T-cell (primary cell): ENCODE measurements around the gene HDAC9. TPM values are rescaled to one million over a fixed set of nuclear protein-coding genes. Genes with fewer than 3 reads are reported as not detected.
A peak's percentile ranks its signal among the peaks of the same experiment; 100 is the strongest.

Experiments used
- ATAC-seq, 4 experiments: fragments of 200-7000 bp in 3 of 4; fragments of 150-1000 bp in 1 of 4; cut with Tn5 transposase; replicated peaks in 1 of 4; 1 replicate in 3 of 4; 2 replicates in 1 of 4; pipeline ENCODE4 v1.10.0; 2021; ENCODE audit warnings: moderate library complexity in 3 of 4, mild to moderate bottlenecking in 2 of 4, moderate number of reproducible peaks in 1 of 4
- CTCF ChIA-PET, 2 donors: fragments of 300-600 bp; sonication (Branson Sonifier 250); formaldehyde crosslinking; loops; one replicate each; lab custom pipeline; 2022; ENCODE audit warnings: antibody characterized with exemption in 2 of 2; lab: Charles Lee
- POLR2A ChIA-PET, 2 donors: fragments of 300-600 bp; sonication (Branson Sonifier 250); formaldehyde crosslinking; loops; one replicate each; lab custom pipeline; 2022; ENCODE audit warnings: antibody characterized with exemption in 2 of 2; lab: Charles Lee
- DNase-seq, 35 experiments: peaks; one replicate each; pipeline versions ENCODE4 v3.0.0 to v3.0.0-alpha.2; 2013 to 2023
- H3K27ac ChIP-seq: one replicate; pipeline ENCODE4 v1.5.1; 2013; ENCODE audit warnings: low read length
- H3K27me3 ChIP-seq, 2 experiments: replicated peaks in 1 of 2; 1 replicate in 1 of 2; 2 replicates in 1 of 2; pipeline versions ENCODE4 v1.6.1 to v1.7.0; 2013; ENCODE audit warnings: low read length in 1 of 2, mixed read lengths in 1 of 2; ENCODE audit not compliant: control insufficient read depth in 2 of 2, insufficient read depth in 2 of 2; ENCODE audit errors: extremely low read depth in 1 of 2
- H3K36me3 ChIP-seq, 2 donors: 1 replicate in 1 of 2; 2 replicates in 1 of 2; pipeline versions ENCODE4 v1.6.1 to v1.7.0; 2013; ENCODE audit warnings: low read length in 1 of 2; ENCODE audit not compliant: control insufficient read depth in 2 of 2, insufficient read depth in 1 of 2; ENCODE audit errors: extremely low read depth in 1 of 2
- H3K4me1 ChIP-seq, 2 experiments: 1 replicate in 1 of 2; 2 replicates in 1 of 2; pipeline versions ENCODE4 v1.6.1 to v1.7.0; 2013; ENCODE audit warnings: low read length in 2 of 2, mixed read lengths in 1 of 2; ENCODE audit not compliant: insufficient read depth in 2 of 2, control insufficient read depth in 1 of 2; ENCODE audit errors: extremely low read depth in 1 of 2
- H3K4me3 ChIP-seq, 2 donors: 1 replicate in 1 of 2; 2 replicates in 1 of 2; pipeline versions ENCODE4 v1.5.1 to v1.7.0; 2013; ENCODE audit warnings: mild to moderate bottlenecking in 2 of 2, low read length in 1 of 2, moderate library complexity in 1 of 2; ENCODE audit not compliant: control insufficient read depth in 1 of 2; ENCODE audit errors: extremely low read depth in 1 of 2
- H3K9me3 ChIP-seq: 2 replicates; pipeline ENCODE4 v1.7.0; 2013
- H3K27ac Mint-ChIP-seq, 2 donors: one replicate each; pipeline ENCODE4 v1.8.0; 2020 to 2021; ENCODE audit warnings: mild to moderate bottlenecking in 2 of 2, mixed read lengths in 2 of 2
- H3K27me3 Mint-ChIP-seq, 2 donors: one replicate each; pipeline ENCODE4 v1.8.0; 2021 to 2022; ENCODE audit warnings: mixed read lengths in 2 of 2
- H3K36me3 Mint-ChIP-seq: one replicate; pipeline ENCODE4 v1.8.0; 2021; ENCODE audit warnings: mixed read lengths
- H3K4me1 Mint-ChIP-seq, 3 donors: one replicate each; pipeline ENCODE4 v1.8.0; 2020 to 2022; ENCODE audit warnings: mixed read lengths in 3 of 3, mild to moderate bottlenecking in 1 of 3
- H3K4me3 Mint-ChIP-seq, 3 donors: one replicate each; pipeline ENCODE4 v1.8.0; 2020 to 2022; ENCODE audit warnings: mild to moderate bottlenecking in 3 of 3, mixed read lengths in 3 of 3, moderate library complexity in 3 of 3
- H3K9me3 Mint-ChIP-seq, 3 donors: one replicate each; pipeline ENCODE4 v1.8.0; 2020 to 2022; ENCODE audit warnings: mixed read lengths in 3 of 3
- WGBS: methylation state at CpG from one replicate; pipeline ENCODE4 v1.1.5; 2013; ENCODE audit warnings: missing lambda C conversion rate; ENCODE audit not compliant: insufficient coverage; 5-methylcytosine and 5-hydroxymethylcytosine counted together
- total RNA-seq, 35 experiments: library from RNA in 6 of 35; stranded (reverse) in 6 of 35; fragments of 120-200 nt in 1 of 35; gene quantifications; one replicate each; pipeline versions ENCODE4 v1.2.1 to v1.2.4 and lab custom pipeline; 2013 to 2026

The HDAC9 gene
- total RNA-seq, 5 donors from 2014 or later (not counting 1 experiment from before 2014, with no cell fraction given): 2.8 to 6.7 (median 4.7) TPM

DNA sequence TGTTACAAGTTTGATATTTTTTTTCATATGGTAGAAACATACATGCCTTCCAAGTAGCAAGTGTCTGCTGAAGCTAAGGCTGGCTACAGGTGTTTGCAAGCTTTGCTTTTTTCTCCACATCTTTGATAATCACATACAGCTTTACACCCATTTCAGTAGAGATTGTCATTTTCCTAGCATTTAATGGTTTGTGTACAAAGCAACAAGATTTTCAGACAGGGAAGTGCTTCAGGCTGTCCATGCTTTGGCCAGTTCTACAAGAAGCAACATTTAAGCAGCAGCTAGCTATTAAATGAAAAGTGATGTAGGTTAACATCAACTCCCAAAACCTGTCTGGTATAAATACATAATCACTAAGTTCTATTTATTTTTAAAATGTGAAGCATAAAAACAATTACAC is 2.3 kb downstream of the HDAC9 start:
- ATAC-seq: no peak
- H3K4me1 ChIP-seq: no peaks in the 10 kb centered on the region
- CTCF ChIA-PET: no interaction called here
- Mint-ChIP-seq H3K27ac (no peak overlapping the region), H3K4me1 (peaks cover 10 to 13% (median 12%) of the 10 kb centered on the region in 3 donors), H3K27me3 (no peaks in the 10 kb centered on the region), H3K36me3 (no peaks in the 10 kb centered on the region), H3K4me3 (peak overlapping the region in 1 of 3 donors; percentile 49), H3K9me3 (no peaks in the 10 kb centered on the region)
- no peaks in the 10 kb centered on the region for H3K27me3 ChIP-seq
- no peaks in the 10 kb centered on the region for H3K36me3 ChIP-seq
- H3K4me3 ChIP-seq: no peak overlapping the region
- POLR2A ChIA-PET: no interaction called here
- DNase-seq: no peak
- H3K27ac ChIP-seq: no peak overlapping the region
- no peaks in the 10 kb centered on the region for H3K9me3 ChIP-seq

DNA sequence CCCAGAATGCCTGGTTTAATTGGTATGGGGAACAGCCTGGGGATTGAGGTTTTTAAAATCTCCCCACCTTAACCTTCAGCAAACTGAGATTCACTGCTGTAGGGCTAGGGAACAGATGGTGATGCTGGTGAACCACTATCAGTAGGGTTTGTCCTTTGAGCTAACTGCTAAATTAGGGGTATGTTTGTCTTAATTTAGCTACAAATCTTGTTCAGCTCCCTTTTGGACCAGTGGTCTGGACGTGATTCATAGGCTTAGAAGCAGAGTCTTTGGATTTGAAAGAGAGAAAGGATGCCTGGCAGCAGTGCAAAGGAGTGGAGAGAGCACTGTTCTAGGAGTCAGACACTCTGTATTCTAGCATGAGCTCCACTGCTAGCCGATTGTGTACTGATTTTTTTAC is 2.8 kb downstream of the HDAC9 start:
- Histone ChIP-seq H3K36me3 (no peaks in the 10 kb centered on the region), H3K27me3 (no peaks in the 10 kb centered on the region), H3K4me1 (no peaks in the 10 kb centered on the region), H3K27ac (no peak overlapping the region), H3K9me3 (no peaks in the 10 kb centered on the region), H3K4me3 (no peak overlapping the region)
- WGBS: 25% methylated on average over 1 of the region's 2 CpGs
- DNase-seq (no peak), ATAC-seq (no peak)
- H3K36me3 Mint-ChIP-seq: no peaks in the 10 kb centered on the region
- H3K9me3 Mint-ChIP-seq: no peaks in the 10 kb centered on the region
- POLR2A ChIA-PET: no interaction called here
- H3K4me3 Mint-ChIP-seq: no peak overlapping the region
- no peaks in the 10 kb centered on the region for H3K27me3 Mint-ChIP-seq
- CTCF ChIA-PET: no interaction called here
- H3K4me1 Mint-ChIP-seq: peaks cover 10 to 13% (median 12%) of the 10 kb centered on the region in 3 donors
- H3K27ac Mint-ChIP-seq: no peak overlapping the region

GRCh38 chr7:18499407-18500177 is 4.0 kb downstream of the HDAC9 start:
- Mint-ChIP-seq H3K36me3 (no peaks in the 10 kb centered on the region), H3K4me1 (peaks cover 10 to 13% (median 12%) of the 10 kb centered on the region in 3 donors), H3K27ac (no peak overlapping the region), H3K27me3 (no peaks in the 10 kb centered on the region), H3K4me3 (no peak overlapping the region), H3K9me3 (no peaks in the 10 kb centered on the region)
- Histone ChIP-seq H3K36me3 (no peaks in the 10 kb centered on the region), H3K9me3 (no peaks in the 10 kb centered on the region), H3K4me3 (no peak overlapping the region), H3K4me1 (no peaks in the 10 kb centered on the region), H3K27me3 (no peaks in the 10 kb centered on the region), H3K27ac (no peak overlapping the region)
- CTCF ChIA-PET: no interaction called here
- ATAC-seq: no peak
- POLR2A ChIA-PET: no interaction called here
- no peak for DNase-seq
- WGBS: no CpG with 5 or more reads among the region's 2 CpGs

DNA sequence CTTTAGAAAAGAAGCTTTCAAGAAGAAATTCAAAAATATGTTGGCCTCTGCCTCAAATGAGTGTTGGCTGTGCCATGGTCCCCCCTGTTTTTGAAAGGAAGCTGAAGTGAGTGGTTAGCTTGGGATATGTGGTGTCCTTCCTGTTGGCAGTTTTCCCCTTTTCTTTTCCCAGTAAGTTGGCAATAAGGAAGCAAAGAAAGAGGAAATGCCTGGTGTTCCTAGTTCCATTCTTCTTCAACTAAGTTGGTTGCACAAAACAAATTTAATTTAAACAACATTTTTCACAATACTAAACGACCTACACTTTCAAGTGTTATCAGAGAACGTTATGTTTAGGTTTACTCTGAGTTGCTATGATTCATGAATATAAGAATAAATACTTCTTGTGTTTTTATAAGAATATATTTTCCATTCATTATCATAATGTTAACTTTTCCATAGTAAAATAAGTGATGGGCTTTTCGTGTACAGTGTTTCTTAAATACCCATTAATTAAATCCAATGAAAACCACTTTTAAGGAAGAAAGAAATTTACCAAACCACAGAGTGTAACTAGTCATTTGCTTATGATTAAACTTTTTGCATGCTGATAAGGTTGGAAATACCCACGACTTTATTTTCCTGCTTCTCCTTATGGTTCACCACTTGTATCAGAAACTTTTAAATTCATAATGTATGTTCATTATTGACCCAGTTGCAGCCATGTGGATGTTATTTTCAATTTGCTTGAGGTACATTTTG is 7.7 kb downstream of the HDAC9 start:
- POLR2A ChIA-PET: no interaction called here

DNA sequence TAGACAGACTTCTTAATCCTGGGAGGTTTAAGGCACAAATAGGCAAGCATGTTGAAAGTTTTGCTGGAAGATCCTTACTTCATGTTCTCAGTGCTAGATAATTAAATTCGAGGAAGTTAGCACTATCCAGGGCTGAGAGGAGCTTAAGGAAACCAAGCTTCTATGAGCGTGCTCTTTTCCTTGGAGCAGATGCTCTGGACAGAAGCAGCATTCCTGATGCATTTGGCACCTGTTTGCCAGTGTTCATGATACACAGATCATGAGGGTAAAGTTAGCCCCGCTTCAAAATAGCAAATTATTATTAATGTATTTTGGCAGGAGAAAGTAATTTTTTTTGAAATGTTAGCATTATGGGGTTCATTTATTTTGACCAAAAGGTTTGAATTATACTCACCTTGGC is 9.4 kb downstream of the HDAC9 start:
- no peaks in the 10 kb centered on the region for H3K27me3 ChIP-seq
- H3K4me3 Mint-ChIP-seq: no peak overlapping the region
- H3K4me1 ChIP-seq: no peaks in the 10 kb centered on the region
- no peak overlapping the region for H3K27ac Mint-ChIP-seq
- H3K4me1 Mint-ChIP-seq: peaks cover 0 to 7% (median 0%) of the 10 kb centered on the region in 3 donors
- no peaks in the 10 kb centered on the region for H3K9me3 Mint-ChIP-seq
- no peaks in the 10 kb centered on the region for H3K36me3 Mint-ChIP-seq
- H3K9me3 ChIP-seq: no peaks in the 10 kb centered on the region
- DNase-seq (no peak), ATAC-seq (no peak)
- WGBS: 85% methylated on average over 2 of the region's 3 CpGs
- no peak overlapping the region for H3K4me3 ChIP-seq
- ChIA-PET CTCF (no interaction called here), POLR2A (no interaction called here)
- H3K27ac ChIP-seq: no peak overlapping the region
- no peaks in the 10 kb centered on the region for H3K36me3 ChIP-seq
- no peaks in the 10 kb centered on the region for H3K27me3 Mint-ChIP-seq

More for the DNA sequence above, 7.7 kb downstream of the HDAC9 start:
- no peak for DNase-seq
- CTCF ChIA-PET: no interaction called here
- WGBS: no CpG with 5 or more reads among the region's 4 CpGs
- Mint-ChIP-seq H3K4me3 (no peak overlapping the region), H3K36me3 (no peaks in the 10 kb centered on the region), H3K4me1 (peaks cover 0 to 7% (median 0%) of the 10 kb centered on the region in 3 donors), H3K27me3 (no peaks in the 10 kb centered on the region), H3K9me3 (no peaks in the 10 kb centered on the region), H3K27ac (no peak overlapping the region)
- Histone ChIP-seq H3K36me3 (no peaks in the 10 kb centered on the region), H3K9me3 (no peaks in the 10 kb centered on the region), H3K27me3 (no peaks in the 10 kb centered on the region), H3K4me3 (no peak overlapping the region), H3K27ac (no peak overlapping the region), H3K4me1 (no peaks in the 10 kb centered on the region)
- ATAC-seq: no peak

- peaks cover 0 to 7% (median 0%) of the 10 kb centered on the region in 3 donors for H3K4me1 Mint-ChIP-seq
- H3K9me3 Mint-ChIP-seq: no peaks in the 10 kb centered on the region
- DNase-seq (no peak), ATAC-seq (no peak)
- no peaks in the 10 kb centered on the region for H3K36me3 Mint-ChIP-seq
- no CpG with 5 or more reads among the region's 5 CpGs for WGBS
- no peaks in the 10 kb centered on the region for H3K27me3 Mint-ChIP-seq
- Histone ChIP-seq H3K36me3 (no peaks in the 10 kb centered on the region), H3K27me3 (no peaks in the 10 kb centered on the region), H3K27ac (no peak overlapping the region), H3K4me1 (no peaks in the 10 kb centered on the region), H3K9me3 (no peaks in the 10 kb centered on the region), H3K4me3 (no peak overlapping the region)
- no peak overlapping the region for H3K27ac Mint-ChIP-seq
- no peak overlapping the region for H3K4me3 Mint-ChIP-seq
- ChIA-PET CTCF (interaction anchor here (0.6 to 0.7 kb wide), 2 partner anchors 79 to 439 kb away, joined by 3 read pairs; no protein-coding TSS in a partner anchor), POLR2A (no interaction called here)
Observed at GRCh38 chr7:18505870-18506460, 10.4 kb downstream of the HDAC9 start.
